ENCODE measurements around the gene PXN.

- TF ChIP-seq, protein P1, sequence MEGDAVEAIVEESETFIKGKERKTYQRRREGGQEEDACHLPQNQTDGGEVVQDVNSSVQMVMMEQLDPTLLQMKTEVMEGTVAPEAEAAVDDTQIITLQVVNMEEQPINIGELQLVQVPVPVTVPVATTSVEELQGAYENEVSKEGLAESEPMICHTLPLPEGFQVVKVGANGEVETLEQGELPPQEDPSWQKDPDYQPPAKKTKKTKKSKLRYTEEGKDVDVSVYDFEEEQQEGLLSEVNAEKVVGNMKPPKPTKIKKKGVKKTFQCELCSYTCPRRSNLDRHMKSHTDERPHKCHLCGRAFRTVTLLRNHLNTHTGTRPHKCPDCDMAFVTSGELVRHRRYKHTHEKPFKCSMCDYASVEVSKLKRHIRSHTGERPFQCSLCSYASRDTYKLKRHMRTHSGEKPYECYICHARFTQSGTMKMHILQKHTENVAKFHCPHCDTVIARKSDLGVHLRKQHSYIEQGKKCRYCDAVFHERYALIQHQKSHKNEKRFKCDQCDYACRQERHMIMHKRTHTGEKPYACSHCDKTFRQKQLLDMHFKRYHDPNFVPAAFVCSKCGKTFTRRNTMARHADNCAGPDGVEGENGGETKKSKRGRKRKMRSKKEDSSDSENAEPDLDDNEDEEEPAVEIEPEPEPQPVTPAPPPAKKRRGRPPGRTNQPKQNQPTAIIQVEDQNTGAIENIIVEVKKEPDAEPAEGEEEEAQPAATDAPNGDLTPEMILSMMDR (conservative IDR thresholded peaks at IDR 0.05; ENCODE audit: low read depth in 2 of 2), result no peak
- TF ChIP-seq EZH2phosphoT487 (IDR thresholded peaks at IDR 0.05; ENCODE audit: unreplicated experiment) (no peak), REST (IDR thresholded peaks at IDR 0.05; ENCODE audit: unreplicated experiment) (no peak), JUNB (IDR thresholded peaks at IDR 0.05; ENCODE audit: unreplicated experiment) (no peak), EZH2 (IDR thresholded peaks at IDR 0.05; ENCODE audit: low read depth, unreplicated experiment) (no peak), POLR2AphosphoS5 (IDR thresholded peaks at IDR 0.05; ENCODE audit: low read depth) (no peak), ZNF331 (CRISPR knock-in tag; IDR thresholded peaks at IDR 0.05; ENCODE audit: low read depth) (no peak), CREB1 (CRISPR knock-in tag; IDR thresholded peaks at IDR 0.05; ENCODE audit: low read depth) (no peak), ZNF114 (CRISPR knock-in tag; IDR thresholded peaks at IDR 0.05) (no peak), STAT1 (IDR thresholded peaks at IDR 0.05; ENCODE audit: unreplicated experiment) (no peak)
- TF ChIP-seq, protein P2, sequence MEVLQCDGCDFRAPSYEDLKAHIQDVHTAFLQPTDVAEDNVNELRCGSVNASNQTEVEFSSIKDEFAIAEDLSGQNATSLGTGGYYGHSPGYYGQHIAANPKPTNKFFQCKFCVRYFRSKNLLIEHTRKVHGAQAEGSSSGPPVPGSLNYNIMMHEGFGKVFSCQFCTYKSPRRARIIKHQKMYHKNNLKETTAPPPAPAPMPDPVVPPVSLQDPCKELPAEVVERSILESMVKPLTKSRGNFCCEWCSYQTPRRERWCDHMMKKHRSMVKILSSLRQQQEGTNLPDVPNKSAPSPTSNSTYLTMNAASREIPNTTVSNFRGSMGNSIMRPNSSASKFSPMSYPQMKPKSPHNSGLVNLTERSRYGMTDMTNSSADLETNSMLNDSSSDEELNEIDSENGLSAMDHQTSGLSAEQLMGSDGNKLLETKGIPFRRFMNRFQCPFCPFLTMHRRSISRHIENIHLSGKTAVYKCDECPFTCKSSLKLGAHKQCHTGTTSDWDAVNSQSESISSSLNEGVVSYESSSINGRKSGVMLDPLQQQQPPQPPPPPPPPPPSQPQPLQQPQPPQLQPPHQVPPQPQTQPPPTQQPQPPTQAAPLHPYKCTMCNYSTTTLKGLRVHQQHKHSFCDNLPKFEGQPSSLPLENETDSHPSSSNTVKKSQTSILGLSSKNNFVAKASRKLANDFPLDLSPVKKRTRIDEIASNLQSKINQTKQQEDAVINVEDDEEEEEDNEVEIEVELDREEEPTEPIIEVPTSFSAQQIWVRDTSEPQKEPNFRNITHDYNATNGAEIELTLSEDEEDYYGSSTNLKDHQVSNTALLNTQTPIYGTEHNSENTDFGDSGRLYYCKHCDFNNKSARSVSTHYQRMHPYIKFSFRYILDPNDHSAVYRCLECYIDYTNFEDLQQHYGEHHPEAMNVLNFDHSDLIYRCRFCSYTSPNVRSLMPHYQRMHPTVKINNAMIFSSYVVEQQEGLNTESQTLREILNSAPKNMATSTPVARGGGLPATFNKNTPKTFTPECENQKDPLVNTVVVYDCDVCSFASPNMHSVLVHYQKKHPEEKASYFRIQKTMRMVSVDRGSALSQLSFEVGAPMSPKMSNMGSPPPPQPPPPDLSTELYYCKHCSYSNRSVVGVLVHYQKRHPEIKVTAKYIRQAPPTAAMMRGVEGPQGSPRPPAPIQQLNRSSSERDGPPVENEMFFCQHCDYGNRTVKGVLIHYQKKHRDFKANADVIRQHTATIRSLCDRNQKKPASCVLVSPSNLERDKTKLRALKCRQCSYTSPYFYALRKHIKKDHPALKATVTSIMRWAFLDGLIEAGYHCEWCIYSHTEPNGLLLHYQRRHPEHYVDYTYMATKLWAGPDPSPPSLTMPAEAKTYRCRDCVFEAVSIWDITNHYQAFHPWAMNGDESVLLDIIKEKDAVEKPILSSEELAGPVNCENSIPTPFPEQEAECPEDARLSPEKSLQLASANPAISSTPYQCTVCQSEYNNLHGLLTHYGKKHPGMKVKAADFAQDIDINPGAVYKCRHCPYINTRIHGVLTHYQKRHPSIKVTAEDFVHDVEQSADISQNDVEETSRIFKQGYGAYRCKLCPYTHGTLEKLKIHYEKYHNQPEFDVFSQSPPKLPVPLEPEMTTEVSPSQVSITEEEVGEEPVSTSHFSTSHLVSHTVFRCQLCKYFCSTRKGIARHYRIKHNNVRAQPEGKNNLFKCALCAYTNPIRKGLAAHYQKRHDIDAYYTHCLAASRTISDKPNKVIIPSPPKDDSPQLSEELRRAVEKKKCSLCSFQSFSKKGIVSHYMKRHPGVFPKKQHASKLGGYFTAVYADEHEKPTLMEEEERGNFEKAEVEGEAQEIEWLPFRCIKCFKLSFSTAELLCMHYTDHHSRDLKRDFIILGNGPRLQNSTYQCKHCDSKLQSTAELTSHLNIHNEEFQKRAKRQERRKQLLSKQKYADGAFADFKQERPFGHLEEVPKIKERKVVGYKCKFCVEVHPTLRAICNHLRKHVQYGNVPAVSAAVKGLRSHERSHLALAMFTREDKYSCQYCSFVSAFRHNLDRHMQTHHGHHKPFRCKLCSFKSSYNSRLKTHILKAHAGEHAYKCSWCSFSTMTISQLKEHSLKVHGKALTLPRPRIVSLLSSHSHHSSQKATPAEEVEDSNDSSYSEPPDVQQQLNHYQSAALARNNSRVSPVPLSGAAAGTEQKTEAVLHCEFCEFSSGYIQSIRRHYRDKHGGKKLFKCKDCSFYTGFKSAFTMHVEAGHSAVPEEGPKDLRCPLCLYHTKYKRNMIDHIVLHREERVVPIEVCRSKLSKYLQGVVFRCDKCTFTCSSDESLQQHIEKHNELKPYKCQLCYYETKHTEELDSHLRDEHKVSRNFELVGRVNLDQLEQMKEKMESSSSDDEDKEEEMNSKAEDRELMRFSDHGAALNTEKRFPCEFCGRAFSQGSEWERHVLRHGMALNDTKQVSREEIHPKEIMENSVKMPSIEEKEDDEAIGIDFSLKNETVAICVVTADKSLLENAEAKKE (CRISPR knock-in tag; IDR thresholded peaks at IDR 0.05), result no peak
Measured at GRCh38 chr12:120230326-120230973, 35.1 kb downstream of the PXN start.

Data from GM23338 (cell line).